Rectal smooth muscle tissue (tissue), 1 donor: ENCODE data around the gene TMEM88.

Experiments used
- H3K27ac ChIP-seq: one replicate; pipeline ENCODE4 v1.7.0; 2013; ENCODE audit warnings: low read depth, low read length, inconsistent platforms
- H3K27me3 ChIP-seq: one replicate; pipeline ENCODE4 v1.7.0; 2013; ENCODE audit warnings: low read length; ENCODE audit not compliant: control insufficient read depth, insufficient read depth
- H3K36me3 ChIP-seq: one replicate; pipeline ENCODE4 v1.7.0; 2013; ENCODE audit warnings: low read length; ENCODE audit not compliant: control insufficient read depth, insufficient read depth
- H3K4me1 ChIP-seq: one replicate; pipeline ENCODE4 v1.7.0; 2013; ENCODE audit warnings: low read length; ENCODE audit not compliant: control insufficient read depth, insufficient read depth
- H3K4me3 ChIP-seq: one replicate; pipeline ENCODE4 v1.7.0; 2013; ENCODE audit warnings: low read length
- H3K9ac ChIP-seq: one replicate; pipeline ENCODE4 v1.7.0; 2013; ENCODE audit warnings: low read length

TMEM88 gene

GRCh38 chr17:7888184-7888920 is 33.5 kb downstream of the TMEM88 start, which contains the start of gene CHD3:
CHD3 (plus strand) TSS chr17:7888789; CDS start chr17:7889001, 212 bp downstream.
- Histone ChIP-seq H3K27ac (peak within 1 kb of the TSS; percentile 81), H3K36me3 (peaks cover 12% of the 10 kb centered on the region), H3K9ac (peak within 1 kb of the TSS; percentile 32), H3K4me1 (peaks cover 39% of the 10 kb centered on the region), H3K4me3 (peak within 1 kb of the TSS; percentile 94), H3K27me3 (no peaks in the 10 kb centered on the region)

- peak overlapping the region; percentile 32 for H3K9ac ChIP-seq
- peak overlapping the region; percentile 94 for H3K4me3 ChIP-seq
- H3K36me3 ChIP-seq, result peaks cover 22% of the 10 kb centered on the region
- no peaks in the 10 kb centered on the region for H3K27me3 ChIP-seq
- H3K27ac ChIP-seq, result peak overlapping the region; percentile 81
- peaks cover 39% of the 10 kb centered on the region for H3K4me1 ChIP-seq
These were observed 34.5 kb downstream of the TMEM88 start for GRCh38 chr17:7889166-7889955.

DNA sequence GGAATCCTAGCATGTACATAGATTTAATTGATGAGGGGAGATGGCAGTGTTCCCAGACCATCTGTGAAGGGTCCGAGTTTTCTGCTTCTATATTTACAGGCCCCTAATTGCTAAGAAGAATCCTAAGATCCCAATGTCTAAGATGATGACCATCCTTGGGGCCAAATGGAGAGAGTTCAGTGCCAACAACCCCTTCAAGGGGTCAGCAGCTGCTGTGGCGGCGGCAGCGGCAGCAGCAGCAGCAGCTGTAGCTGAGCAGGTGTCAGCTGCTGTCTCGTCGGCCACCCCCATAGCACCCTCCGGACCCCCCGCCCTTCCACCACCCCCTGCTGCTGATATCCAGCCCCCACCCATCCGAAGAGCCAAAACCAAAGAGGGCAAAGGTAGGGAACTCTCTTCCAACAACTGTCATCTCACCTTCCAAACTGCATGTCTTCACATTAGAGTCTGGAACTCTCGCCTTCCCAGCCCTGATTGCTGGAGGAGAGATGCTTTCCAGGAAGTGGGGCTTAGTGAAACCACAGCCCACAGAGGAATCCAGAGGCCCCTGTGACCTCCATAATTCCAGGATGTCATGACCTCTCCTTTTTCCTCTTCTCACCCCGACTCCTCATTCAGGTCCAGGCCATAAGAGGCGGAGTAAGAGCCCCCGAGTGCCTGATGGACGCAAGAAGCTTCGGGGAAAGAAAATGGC is 38.5 kb downstream of the TMEM88 start:
- Histone ChIP-seq H3K9ac (no peak overlapping the region), H3K4me3 (no peak overlapping the region), H3K4me1 (peaks cover 19% of the 10 kb centered on the region), H3K27me3 (no peaks in the 10 kb centered on the region), H3K27ac (no peak overlapping the region), H3K36me3 (peaks cover 38% of the 10 kb centered on the region)

- H3K36me3 ChIP-seq, result peaks cover 43% of the 10 kb centered on the region
- H3K27ac ChIP-seq, result no peak overlapping the region
- H3K4me3 ChIP-seq, result no peak overlapping the region
- no peak overlapping the region for H3K9ac ChIP-seq
- no peaks in the 10 kb centered on the region for H3K27me3 ChIP-seq
- H3K4me1 ChIP-seq, result peaks cover 11% of the 10 kb centered on the region
These were observed 39.4 kb downstream of the TMEM88 start for GRCh38 chr17:7894226-7894625.

DNA sequence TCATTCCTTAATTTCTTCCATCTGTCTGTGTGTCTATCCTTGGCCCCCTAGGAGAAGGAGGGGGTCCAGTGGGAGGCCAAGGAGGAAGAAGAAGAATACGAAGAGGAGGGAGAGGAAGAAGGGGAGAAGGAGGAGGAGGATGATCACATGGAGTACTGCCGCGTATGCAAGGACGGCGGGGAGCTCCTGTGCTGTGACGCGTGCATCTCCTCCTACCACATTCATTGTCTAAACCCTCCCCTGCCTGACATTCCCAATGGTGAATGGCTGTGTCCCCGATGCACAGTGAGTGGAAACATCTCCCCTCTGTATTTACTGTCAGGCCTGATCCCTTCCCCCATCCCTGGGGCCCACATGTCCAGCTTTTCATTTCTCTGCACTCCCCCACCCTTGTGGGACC is 40.0 kb downstream of the TMEM88 start:
- Histone ChIP-seq H3K27ac (no peak overlapping the region), H3K36me3 (peaks cover 49% of the 10 kb centered on the region), H3K4me3 (no peak overlapping the region), H3K9ac (no peak overlapping the region), H3K4me1 (peaks cover 4% of the 10 kb centered on the region), H3K27me3 (no peaks in the 10 kb centered on the region)

DNA sequence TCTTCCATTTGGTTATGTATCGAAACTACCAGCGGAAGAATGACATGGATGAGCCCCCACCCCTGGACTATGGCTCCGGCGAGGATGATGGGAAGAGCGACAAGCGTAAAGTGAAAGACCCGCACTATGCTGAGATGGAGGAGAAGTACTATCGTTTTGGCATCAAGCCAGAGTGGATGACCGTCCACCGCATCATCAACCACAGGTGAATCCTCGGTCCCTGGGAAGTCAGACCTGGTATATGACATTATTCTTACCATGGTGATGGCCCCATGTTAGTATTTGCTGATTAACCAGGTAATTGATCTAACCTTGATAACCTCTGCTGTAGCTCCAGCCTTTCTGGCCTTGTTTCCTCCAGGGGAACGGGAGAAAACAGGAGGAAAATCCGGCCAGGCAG is 42.2 kb downstream of the TMEM88 start:
- Histone ChIP-seq H3K4me3 (no peak overlapping the region), H3K4me1 (no peaks in the 10 kb centered on the region), H3K9ac (no peak overlapping the region), H3K27me3 (no peaks in the 10 kb centered on the region), H3K27ac (no peak overlapping the region), H3K36me3 (peaks cover 49% of the 10 kb centered on the region)

GRCh38 chr17:7897773-7898172 is 42.9 kb downstream of the TMEM88 start:
- no peak overlapping the region for H3K9ac ChIP-seq
- no peak overlapping the region for H3K27ac ChIP-seq
- no peaks in the 10 kb centered on the region for H3K4me1 ChIP-seq
- no peaks in the 10 kb centered on the region for H3K27me3 ChIP-seq
- peaks cover 51% of the 10 kb centered on the region for H3K36me3 ChIP-seq
- H3K4me3 ChIP-seq, result no peak overlapping the region

GRCh38 chr17:7903154-7904103 is 48.6 kb downstream of the TMEM88 start:
- Histone ChIP-seq H3K27me3 (no peaks in the 10 kb centered on the region), H3K27ac (no peak overlapping the region), H3K4me3 (no peak overlapping the region), H3K4me1 (no peaks in the 10 kb centered on the region), H3K36me3 (peaks cover 62% of the 10 kb centered on the region), H3K9ac (no peak overlapping the region)
